Kidney (tissue), 14 donors: ENCODE data around the gene TSR1. TPM values are rescaled to one million over a fixed set of nuclear protein-coding genes. Genes with fewer than 3 reads are reported as not detected.
A peak's percentile ranks its signal among the peaks of the same experiment; 100 is the strongest.

Experiments used
- DNase-seq, 5 donors: peaks; one replicate each; pipeline ENCODE4 v3.0.0-alpha.2; 2013 to 2020
- FAIRE-seq: peaks from 2 replicates; lab custom pipeline; 2012; peaks lifted over from hg19 to GRCh38; lab: Jason Lieb, UNC
- H3K27ac ChIP-seq, 2 donors: one replicate each; pipeline ENCODE4 v1.7.0; 2013; ENCODE audit warnings: low read depth in 2 of 2, low read length in 2 of 2, inconsistent platforms in 1 of 2
- H3K27me3 ChIP-seq: one replicate; pipeline ENCODE4 v1.7.1; 2013; ENCODE audit warnings: low read length, inconsistent platforms; ENCODE audit not compliant: control insufficient read depth, insufficient read depth
- H3K36me3 ChIP-seq, 3 donors: one replicate each; pipeline versions ENCODE4 v1.7.0 to v1.7.1; 2013; ENCODE audit warnings: low read length in 3 of 3, control low read depth in 1 of 3, inconsistent platforms in 1 of 3; ENCODE audit not compliant: insufficient read depth in 3 of 3, control insufficient read depth in 2 of 3
- H3K4me1 ChIP-seq, 3 donors: one replicate each; pipeline versions ENCODE4 v1.7.0 to v1.7.1; 2013; ENCODE audit warnings: low read length in 3 of 3, inconsistent platforms in 1 of 3, low read depth in 1 of 3; ENCODE audit not compliant: control insufficient read depth in 2 of 3, insufficient read depth in 2 of 3
- H3K4me3 ChIP-seq, 3 donors: one replicate each; pipeline versions ENCODE4 v1.7.0 to v1.8.1; 2013; ENCODE audit warnings: low read length in 3 of 3, control low read depth in 1 of 3, inconsistent platforms in 1 of 3
- H3K9ac ChIP-seq, 3 donors: one replicate each; pipeline versions ENCODE4 v1.7.0 to v1.7.1; 2013; ENCODE audit warnings: low read length in 3 of 3, control low read depth in 1 of 3, inconsistent platforms in 1 of 3
- H3K9me3 ChIP-seq, 3 donors: one replicate each; pipeline versions ENCODE4 v1.7.0 to v1.7.1; 2013; ENCODE audit warnings: low read length in 3 of 3, control low read depth in 1 of 3, inconsistent platforms in 1 of 3; ENCODE audit not compliant: control insufficient read depth in 2 of 3, insufficient read depth in 1 of 3
- intact Hi-C: fragments of 100-400 bp; cut with DNase I; formaldehyde crosslinking; loops from one replicate; pipeline ENCODE4 v1.11.1; 2022
- polyA plus RNA-seq: library from polyadenylated mRNA; stranded (reverse); fragments of 350-450 nt; fragmentation: Illumina TruSeq; extraction: RNeasy Lipid Tissue Mini Kit (QIAGEN cat#74804); gene quantifications from one replicate; pipeline ENCODE4 v1.2.3, GENCODE V29; 2014; ENCODE audit warnings: low read depth, low replicate concordance; ENCODE audit not compliant: insufficient read depth
- total RNA-seq: library from RNA; stranded (reverse); fragmentation: NEBNext Ultra II Directional; extraction: Animal tissue kit (Norgen Biotek cat#: 25700); gene quantifications from one replicate; pipeline ENCODE4 v1.2.1, GENCODE V29; 2021
- TF ChIP-seq, protein P1 (sequence below): IDR thresholded peaks from 3 replicates; pipeline ENCODE4 v1.5.1; 2012; ENCODE audit warnings: mild to moderate bottlenecking, moderate library complexity, borderline replicate concordance; ENCODE audit not compliant: insufficient read depth; ENCODE audit errors: extremely low read depth
- donor health status: control.
- donor health status: control.
- donor health status: control.
- donor health status: control.
- donor health status: control.
- donor health status: DM: yes; HTN: yes; CAD: no.
- donor health status: Normal renal cell carcinoma (clear cell type).

Gene TSR1
- total and polyA plus RNA-seq, 2 donors from 2014 or later = 9.1 to 24.4 TPM

DNA sequence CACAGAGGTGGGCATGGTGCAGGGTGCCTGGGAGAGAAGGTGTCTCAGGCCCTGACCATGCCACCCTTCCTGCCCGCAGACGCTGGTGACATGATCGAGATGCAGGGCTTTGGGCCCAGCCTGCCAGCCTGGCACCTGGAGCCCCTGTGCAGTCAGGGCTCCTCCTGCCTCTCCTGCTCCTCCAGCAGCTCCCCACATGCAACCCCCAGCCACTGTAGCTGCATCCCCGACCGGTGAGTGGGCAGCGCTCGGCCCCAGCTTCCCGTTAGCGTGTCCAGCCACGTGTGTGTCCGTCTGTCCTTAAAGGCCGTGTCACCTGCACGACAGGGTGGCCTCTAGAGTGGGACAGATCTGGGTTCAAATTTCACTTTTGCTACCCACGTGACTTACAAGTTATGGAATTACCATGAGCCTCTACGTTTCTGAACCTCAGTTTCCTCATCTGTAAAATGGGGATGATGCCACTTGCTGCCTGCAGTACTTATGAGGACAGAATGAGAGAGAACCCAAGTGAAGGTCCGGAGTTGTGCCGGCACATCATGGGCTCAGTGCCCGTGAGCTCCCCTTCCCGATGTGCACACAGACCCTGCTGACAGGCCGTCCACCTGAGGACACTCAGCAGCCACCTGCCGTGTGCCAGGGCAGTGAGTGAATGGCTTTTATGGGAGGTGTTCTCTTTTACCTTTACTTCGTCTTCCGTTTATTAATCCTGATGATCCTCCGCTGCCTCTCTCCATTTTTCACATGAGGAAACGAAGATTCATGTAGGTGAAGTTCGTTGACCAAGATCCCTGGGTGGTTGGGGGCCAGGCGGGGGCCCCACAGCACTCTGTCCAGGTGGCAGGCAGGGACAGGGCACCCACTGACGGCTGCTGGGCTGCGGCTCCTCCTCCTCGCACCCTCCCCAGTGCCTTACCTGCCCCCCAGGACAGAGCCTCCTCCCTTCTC is 35.2 kb upstream of the TSR1 start:
- TF ChIP-seq, protein P1, sequence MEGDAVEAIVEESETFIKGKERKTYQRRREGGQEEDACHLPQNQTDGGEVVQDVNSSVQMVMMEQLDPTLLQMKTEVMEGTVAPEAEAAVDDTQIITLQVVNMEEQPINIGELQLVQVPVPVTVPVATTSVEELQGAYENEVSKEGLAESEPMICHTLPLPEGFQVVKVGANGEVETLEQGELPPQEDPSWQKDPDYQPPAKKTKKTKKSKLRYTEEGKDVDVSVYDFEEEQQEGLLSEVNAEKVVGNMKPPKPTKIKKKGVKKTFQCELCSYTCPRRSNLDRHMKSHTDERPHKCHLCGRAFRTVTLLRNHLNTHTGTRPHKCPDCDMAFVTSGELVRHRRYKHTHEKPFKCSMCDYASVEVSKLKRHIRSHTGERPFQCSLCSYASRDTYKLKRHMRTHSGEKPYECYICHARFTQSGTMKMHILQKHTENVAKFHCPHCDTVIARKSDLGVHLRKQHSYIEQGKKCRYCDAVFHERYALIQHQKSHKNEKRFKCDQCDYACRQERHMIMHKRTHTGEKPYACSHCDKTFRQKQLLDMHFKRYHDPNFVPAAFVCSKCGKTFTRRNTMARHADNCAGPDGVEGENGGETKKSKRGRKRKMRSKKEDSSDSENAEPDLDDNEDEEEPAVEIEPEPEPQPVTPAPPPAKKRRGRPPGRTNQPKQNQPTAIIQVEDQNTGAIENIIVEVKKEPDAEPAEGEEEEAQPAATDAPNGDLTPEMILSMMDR = no peak
- H3K9me3 ChIP-seq = no peaks in the 10 kb centered on the region
- intact Hi-C loops = no loop called here
- no peak overlapping the region for H3K9ac ChIP-seq
- peaks cover 0 to 16% (median 13%) of the 10 kb centered on the region in 3 donors for H3K36me3 ChIP-seq
- FAIRE-seq = no peak
- no peak overlapping the region for H3K4me3 ChIP-seq
- DNase-seq = no peak
- H3K4me1 ChIP-seq = no peaks in the 10 kb centered on the region
- H3K27ac ChIP-seq = no peak overlapping the region
- H3K27me3 ChIP-seq = no peaks in the 10 kb centered on the region

DNA sequence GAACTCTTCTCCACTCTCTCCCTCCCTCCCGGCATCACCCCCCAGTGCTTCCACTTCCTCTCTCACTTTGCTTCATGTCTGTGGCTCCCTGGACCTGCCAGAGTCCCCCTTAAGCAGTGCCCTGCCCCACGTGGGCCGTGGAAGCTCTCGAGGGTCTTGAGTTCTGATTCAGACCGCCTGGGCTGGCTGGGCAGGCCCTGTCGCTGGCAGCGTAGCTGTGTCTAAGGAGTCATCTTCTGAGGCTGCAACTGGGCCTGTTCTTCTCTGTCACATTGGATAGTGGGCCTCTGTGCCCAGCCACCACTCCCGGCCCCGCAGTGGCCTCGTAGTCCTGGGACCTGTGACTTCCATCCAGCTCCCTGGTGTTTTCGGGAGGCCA is 33.9 kb upstream of the TSR1 start:
- peak in 1 of 5 donors; percentile 72 for DNase-seq
- Histone ChIP-seq H3K36me3 (peaks cover 0 to 22% (median 13%) of the 10 kb centered on the region in 3 donors), H3K9ac (no peak overlapping the region), H3K27ac (no peak overlapping the region), H3K9me3 (no peaks in the 10 kb centered on the region), H3K4me3 (no peak overlapping the region), H3K4me1 (no peaks in the 10 kb centered on the region), H3K27me3 (no peaks in the 10 kb centered on the region)
- intact Hi-C loops = no loop called here
- TF ChIP-seq, protein P1 = no peak
- no peak for FAIRE-seq

DNA sequence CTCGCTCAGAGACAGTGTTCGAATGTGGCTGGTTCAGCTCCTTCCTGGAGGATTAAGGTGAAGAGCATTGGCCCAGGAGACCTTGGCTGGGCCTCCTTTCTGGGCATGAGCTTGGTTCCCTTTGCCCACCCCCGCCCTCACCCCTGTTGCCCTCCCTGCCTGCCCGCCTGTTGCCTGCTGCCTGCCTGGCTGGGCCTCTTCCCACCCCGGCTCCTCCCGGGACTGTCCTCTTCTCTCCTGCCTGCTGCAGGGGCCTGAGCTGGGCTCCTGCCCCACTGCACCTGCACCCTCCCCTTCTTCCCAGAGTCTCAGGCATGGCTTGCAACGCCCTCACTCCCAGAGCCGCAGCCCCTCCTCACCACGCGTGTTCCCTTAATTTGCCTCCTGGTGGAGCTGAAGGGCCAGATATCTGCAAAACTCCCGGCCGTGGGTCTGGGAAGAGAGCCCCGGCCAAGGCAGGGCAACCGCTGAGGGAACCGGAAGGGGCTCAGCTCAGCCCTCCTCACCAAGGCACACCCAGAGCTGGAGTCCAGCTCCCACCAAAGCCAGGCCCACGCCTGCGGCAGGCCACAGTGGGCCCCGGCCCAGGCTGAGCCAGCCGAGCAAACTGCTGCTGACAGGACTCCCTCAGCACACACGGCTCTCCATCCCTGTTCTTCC is 33.4 kb upstream of the TSR1 start:
- TF ChIP-seq, protein P1 = no peak
- H3K27ac ChIP-seq = no peak overlapping the region
- no peaks in the 10 kb centered on the region for H3K27me3 ChIP-seq
- DNase-seq (peak in 1 of 5 donors; percentile 72), FAIRE-seq (no peak)
- H3K36me3 ChIP-seq = peaks cover 0 to 22% (median 13%) of the 10 kb centered on the region in 3 donors
- no peaks in the 10 kb centered on the region for H3K9me3 ChIP-seq
- H3K4me1 ChIP-seq = no peaks in the 10 kb centered on the region
- no peak overlapping the region for H3K4me3 ChIP-seq
- no peak overlapping the region for H3K9ac ChIP-seq
- intact Hi-C loops = no loop called here
